Cardiac septum (tissue), 1 donor: ENCODE measurements around the gene MOCS3. TPM values are rescaled to one million over a fixed set of nuclear protein-coding genes. Genes with fewer than 3 reads are reported as not detected.
A peak's percentile ranks its signal among the peaks of the same experiment; 100 is the strongest.

Source experiments
- DNase-seq: peaks from one replicate; pipeline ENCODE4 v3.0.0-alpha.2; 2020; ENCODE audit warnings: low spot score
- intact Hi-C: fragments of 100-400 bp; cut with DNase I; formaldehyde crosslinking; loops from one replicate; pipeline ENCODE4 v1.14.0; 2022
- total RNA-seq: library from RNA; stranded (reverse); fragmentation: NEBNext Ultra II Directional; extraction: Animal tissue kit (Norgen Biotek cat#: 25700); gene quantifications from one replicate; pipeline ENCODE4 v1.2.1, GENCODE V29; 2021
- donor health status: DM: no; HTN: no; CAD: no.

The MOCS3 gene
- total RNA-seq, 1 donor from 2014 or later, result 2.8 TPM

- intact Hi-C loops, result loop anchor here (5.0 kb wide), 1 partner anchor 113 kb away; no protein-coding TSS in a partner anchor
- no peak for DNase-seq
Observed at GRCh38 chr20:50930139-50930975, 28.3 kb upstream of the MOCS3 start.

- no peak for DNase-seq
- intact Hi-C loops, result loop anchor here (1.0 to 5.0 kb wide), 2 partner anchors 27 to 114 kb away; partner anchors contain the start of genes DPM1 and MOCS3
Observed at GRCh38 chr20:50930976-50931305, 27.7 kb upstream of the MOCS3 start.

GRCh38 chr20:50931306-50932015, 27.2 kb upstream of the MOCS3 start, which contains the start of gene ADNP:
TSS of gene ADNP (minus strand) at chr20:50931437. CDS start at chr20:50903996, 27,441 bp downstream.
- DNase-seq, result peak; percentile 95
- intact Hi-C loops, result loop anchor here (1.0 to 5.0 kb wide), 2 partner anchors 27 to 114 kb away; partner anchors contain the start of genes DPM1 and MOCS3

- intact Hi-C loops, result loop anchor here (5.0 kb wide), 1 partner anchor 115 kb away; no protein-coding TSS in a partner anchor
- no peak for DNase-seq
Observed at GRCh38 chr20:50932016-50932485, 26.6 kb upstream of the MOCS3 start.

- intact Hi-C loops, result loop anchor here (5.0 kb wide), 1 partner anchor 115 kb away; no protein-coding TSS in a partner anchor
- no peak for DNase-seq
Observed at GRCh38 chr20:50932691-50933280, 25.8 kb upstream of the MOCS3 start.

- DNase-seq, result no peak
- intact Hi-C loops, result loop anchor here (5.0 kb wide), 1 partner anchor 116 kb away; no protein-coding TSS in a partner anchor
Observed at GRCh38 chr20:50933589-50933988, 25.0 kb upstream of the MOCS3 start.

GRCh38 chr20:50943069-50943468, 15.5 kb upstream of the MOCS3 start:
- no peak for DNase-seq
- intact Hi-C loops, result no loop called here

GRCh38 chr20:50948132-50948785, 10.4 kb upstream of the MOCS3 start:
- no peak for DNase-seq
- intact Hi-C loops, result no loop called here

GRCh38 chr20:50953196-50953595, 5.4 kb upstream of the MOCS3 start:
- intact Hi-C loops, result no loop called here
- DNase-seq, result no peak

- DNase-seq, result no peak
- intact Hi-C loops, result no loop called here
Observed at GRCh38 chr20:50953821-50954220, 4.8 kb upstream of the MOCS3 start.

GRCh38 chr20:50957276-50957675, 1.3 kb upstream of the MOCS3 start:
- intact Hi-C loops, result no loop called here
- DNase-seq, result no peak

- peak; percentile 96 for DNase-seq
- intact Hi-C loops, result loop anchor here (1.0 kb wide), 1 partner anchor 27 kb away; the partner anchor contains the start of gene ADNP
Observed at GRCh38 chr20:50957798-50958614, 612 bp upstream of the MOCS3 start, which contains the start of gene DPM1. TSS of gene DPM1 (minus strand) at chr20:50958532. CDS start at chr20:50958523, 9 bp downstream.

- DNase-seq, result no peak
- intact Hi-C loops, result no loop called here
Observed at GRCh38 chr20:50959543-50960126, 1.0 kb downstream of the MOCS3 start.

- DNase-seq, result no peak
- intact Hi-C loops, result no loop called here
Observed at GRCh38 chr20:50967586-50967985, 9.0 kb downstream of the MOCS3 start.

GRCh38 chr20:50968289-50968688, 9.7 kb downstream of the MOCS3 start:
- intact Hi-C loops, result no loop called here
- no peak for DNase-seq

GRCh38 chr20:50969435-50969834, 10.8 kb downstream of the MOCS3 start:
- no peak for DNase-seq
- intact Hi-C loops, result no loop called here

GRCh38 chr20:50969912-50970311, 11.3 kb downstream of the MOCS3 start:
- intact Hi-C loops, result no loop called here
- DNase-seq, result no peak

GRCh38 chr20:50975701-50976330, 17.2 kb downstream of the MOCS3 start:
- intact Hi-C loops, result no loop called here
- DNase-seq, result no peak
